ENCODE data around the gene CILP2.

Gene CILP2

GRCh38 chr19:19531951-19532805 lies 5.9 kb upstream of the CILP2 start:
- no peak for FAIRE-seq

DNA sequence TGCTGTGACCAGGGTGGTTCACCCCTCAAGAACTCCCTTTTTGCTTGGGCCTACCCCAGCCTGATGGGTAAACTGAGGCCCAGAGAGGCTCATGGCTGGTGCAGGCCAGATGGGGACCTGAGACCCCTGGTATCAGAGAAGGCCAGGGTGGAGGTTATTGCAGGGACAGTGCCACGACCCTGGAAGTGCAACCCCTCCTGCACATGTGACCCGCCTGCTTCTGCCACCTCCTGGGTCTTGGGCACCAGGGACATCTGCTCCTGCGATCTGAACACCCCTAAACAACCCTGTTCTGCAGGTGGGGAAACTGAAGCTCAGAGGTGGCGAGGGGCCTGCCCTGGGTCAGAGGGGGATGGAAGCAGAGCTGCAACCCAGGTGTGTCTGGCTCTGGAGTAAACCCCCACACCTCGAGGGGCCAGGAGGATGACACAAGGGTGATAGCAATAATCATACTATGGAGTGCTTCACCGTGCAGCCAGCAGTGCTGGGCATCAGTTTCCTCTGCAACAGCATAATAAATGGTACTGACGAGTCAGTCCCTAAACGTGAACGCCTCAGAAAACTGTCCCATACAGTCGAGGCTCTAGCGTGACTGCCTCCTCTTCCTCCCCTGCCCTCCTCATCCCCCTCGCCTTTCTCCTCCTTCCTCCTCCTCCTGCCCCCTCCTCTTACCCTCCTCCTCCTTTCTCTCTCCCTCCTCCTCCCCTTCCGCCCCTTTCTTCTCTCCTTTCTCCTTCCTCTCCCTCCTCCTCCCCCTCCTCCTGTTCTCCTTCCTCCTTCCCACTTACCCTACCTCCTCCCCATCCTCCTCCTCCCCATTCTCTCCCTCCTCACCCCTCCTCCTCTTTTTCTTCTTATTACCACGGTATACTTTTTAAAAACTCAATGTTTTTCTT lies 5.0 kb upstream of the CILP2 start:
- no peak for FAIRE-seq

- FAIRE-seq = no peak
Observed at GRCh38 chr19:19533841-19534240, 4.2 kb upstream of the CILP2 start.

DNA sequence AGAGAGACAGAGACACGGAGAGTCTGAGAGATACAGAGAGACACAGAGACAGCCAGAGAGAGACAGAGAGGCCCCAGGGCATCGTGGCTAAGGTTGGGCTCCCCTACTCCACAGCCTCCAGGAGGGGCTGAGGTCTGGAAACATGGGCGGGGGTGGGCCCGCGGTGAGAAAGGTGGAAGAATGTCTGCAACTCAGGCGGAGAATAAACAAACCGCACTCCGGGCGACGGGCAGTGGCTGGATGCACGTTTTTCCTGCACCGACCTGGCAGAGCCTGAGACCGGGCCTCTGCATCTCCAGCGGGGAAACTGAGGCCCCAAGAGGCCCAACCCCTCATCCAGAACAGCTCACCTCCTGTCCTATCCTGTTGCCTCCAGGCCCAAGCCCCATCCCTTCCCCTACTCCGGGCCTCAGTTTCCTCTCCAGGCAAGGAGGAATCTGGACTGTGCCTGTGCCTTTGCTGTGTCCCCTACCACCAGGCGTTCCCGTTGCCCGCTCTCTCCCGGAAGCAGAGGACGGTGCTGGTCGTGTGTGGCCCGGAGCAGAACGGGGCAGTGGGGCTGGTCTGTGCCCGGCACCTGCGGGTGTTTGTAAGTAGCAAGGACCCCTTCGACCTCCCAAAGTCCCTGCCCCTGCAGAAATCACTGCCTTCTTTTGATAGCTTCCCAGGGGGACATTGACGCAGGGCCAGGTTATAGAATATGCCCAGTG lies 3.4 kb upstream of the CILP2 start:
- FAIRE-seq = no peak

- FAIRE-seq = no peak
Observed at GRCh38 chr19:19535311-19536191, 2.5 kb upstream of the CILP2 start.

- FAIRE-seq = no peak
Observed at GRCh38 chr19:19537075-19538048, 703 bp upstream of the CILP2 start.

GRCh38 chr19:19538785-19539166 lies 711 bp downstream of the CILP2 start:
- no peak for FAIRE-seq

- no peak for FAIRE-seq
Observed at GRCh38 chr19:19539698-19540063, 1.6 kb downstream of the CILP2 start.

- FAIRE-seq = no peak
Observed at GRCh38 chr19:19540064-19540714, 2.1 kb downstream of the CILP2 start.

DNA sequence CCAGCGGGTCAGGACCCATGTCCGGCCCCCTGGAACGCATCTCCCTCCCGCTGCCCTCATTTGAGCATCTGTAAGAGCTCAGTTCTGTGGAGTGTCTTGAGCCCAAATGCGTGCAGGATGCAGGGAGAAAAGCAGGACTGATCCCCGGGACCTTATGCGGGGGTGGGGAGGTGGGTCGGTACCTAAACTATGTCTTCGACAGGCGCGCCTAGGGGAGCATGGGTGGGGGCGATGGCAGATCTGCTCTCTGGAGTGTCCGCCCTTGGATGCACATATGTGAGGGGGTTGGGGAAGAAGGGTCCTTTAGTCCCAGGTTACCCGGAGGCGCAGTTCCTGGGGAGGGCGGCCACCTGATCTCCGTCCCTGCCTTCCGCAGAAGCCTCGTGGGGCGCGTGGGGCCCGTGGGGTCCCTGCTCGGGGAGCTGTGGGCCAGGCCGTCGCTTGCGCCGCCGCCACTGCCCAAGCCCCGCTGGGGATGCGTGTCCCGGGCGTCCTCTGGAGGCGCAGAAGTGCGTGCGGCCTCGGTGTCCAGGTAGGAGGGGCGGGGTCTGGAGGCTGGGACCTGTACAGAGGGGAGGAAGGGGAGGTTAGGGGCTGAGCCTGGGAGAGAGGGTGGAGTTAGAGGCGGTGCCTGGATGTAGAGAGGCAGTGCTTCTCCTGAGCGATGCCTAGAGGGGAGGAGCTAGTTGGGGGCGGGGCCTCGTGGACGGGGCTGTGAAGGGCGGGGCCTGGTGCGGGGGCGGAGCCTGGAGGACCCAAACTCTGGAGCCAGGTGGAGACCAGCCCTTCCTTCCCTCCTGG lies 2.9 kb downstream of the CILP2 start:
- no peak for FAIRE-seq

DNA sequence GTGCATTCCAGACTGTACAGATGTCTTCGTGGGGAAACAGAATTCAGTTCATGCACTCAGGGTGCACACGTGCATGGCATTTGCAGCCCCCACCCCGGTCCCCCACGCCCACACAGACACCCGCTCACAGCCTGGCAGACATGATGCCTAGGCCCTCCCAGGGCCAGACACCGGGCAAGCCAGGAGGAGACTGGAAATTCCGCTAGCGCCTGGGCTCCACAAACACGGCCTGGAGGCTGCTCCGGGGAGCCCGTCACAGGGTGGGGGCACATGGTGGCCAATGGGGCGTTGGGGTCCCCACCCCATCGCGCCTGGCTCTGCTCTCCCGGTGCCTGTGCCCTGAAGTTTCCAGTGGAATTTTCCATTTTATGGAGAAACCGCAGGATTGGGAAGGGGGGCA lies 3.6 kb downstream of the CILP2 start:
- FAIRE-seq = no peak

DNA sequence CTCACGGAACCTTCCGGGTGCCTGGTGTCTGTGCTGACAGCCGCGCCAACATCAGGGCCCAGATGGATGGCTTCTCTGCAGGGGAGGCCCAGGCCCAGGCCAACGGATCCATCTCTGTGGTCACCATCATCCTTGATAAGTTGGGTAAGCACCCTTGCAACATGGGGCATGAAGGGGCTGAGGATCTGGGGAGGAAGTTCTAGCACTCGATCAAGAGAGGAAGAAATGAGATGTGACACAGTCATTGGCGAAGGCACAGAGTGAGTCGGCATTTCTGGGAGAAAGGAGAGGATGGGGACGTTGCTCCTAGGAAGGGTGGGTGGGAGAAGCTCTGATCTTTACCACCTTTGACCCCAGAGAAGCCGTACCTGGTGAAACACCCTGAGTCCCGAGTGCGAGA lies 4.4 kb downstream of the CILP2 start:
- no peak for FAIRE-seq

- FAIRE-seq = no peak
Observed at GRCh38 chr19:19543101-19543500, 5.0 kb downstream of the CILP2 start.

GRCh38 chr19:19543640-19544039 lies 5.6 kb downstream of the CILP2 start:
- no peak for FAIRE-seq

GRCh38 chr19:19544257-19544953 lies 6.3 kb downstream of the CILP2 start:
- FAIRE-seq = no peak

DNA sequence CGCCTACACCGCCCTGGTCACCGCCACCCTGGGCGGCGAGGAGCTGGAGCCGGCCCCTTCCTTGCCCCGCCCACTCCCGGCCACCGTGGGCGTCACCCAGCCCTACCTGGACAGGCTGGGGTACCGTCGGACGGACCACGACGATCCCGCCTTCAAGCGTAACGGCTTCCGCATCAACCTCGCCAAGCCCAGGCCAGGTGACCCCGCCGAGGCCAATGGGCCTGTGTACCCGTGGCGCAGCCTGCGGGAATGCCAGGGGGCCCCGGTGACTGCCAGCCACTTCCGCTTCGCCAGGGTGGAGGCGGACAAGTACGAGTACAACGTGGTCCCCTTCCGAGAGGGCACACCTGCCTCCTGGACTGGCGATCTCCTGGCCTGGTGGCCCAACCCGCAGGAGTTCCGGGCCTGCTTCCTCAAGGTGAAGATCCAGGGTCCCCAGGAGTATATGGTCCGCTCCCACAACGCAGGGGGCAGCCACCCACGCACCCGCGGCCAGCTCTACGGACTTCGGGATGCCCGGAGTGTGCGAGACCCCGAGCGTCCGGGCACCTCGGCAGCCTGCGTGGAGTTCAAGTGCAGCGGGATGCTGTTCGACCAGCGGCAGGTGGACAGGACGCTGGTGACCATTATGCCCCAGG lies 7.0 kb downstream of the CILP2 start:
- FAIRE-seq = no peak

- no peak for FAIRE-seq
Observed at GRCh38 chr19:19545707-19546106, 7.6 kb downstream of the CILP2 start.

- no peak for FAIRE-seq
Observed at GRCh38 chr19:19546751-19547162, 8.7 kb downstream of the CILP2 start.

Data from endometrium (tissue), 2 donors.